Cortex of kidney (tissue), 1 donor: ENCODE results near the gene MGAT5B.
"Not testable (repeated sequence)": the region's sequence is repeated elsewhere in the genome, so short reads cannot be mapped to it uniquely, and the experiment has no call there.

ENCODE experiments used
- DNase-seq: peaks from one replicate; lab custom pipeline; 2025; lab: John Stamatoyannopoulos, UW

The MGAT5B gene

DNA sequence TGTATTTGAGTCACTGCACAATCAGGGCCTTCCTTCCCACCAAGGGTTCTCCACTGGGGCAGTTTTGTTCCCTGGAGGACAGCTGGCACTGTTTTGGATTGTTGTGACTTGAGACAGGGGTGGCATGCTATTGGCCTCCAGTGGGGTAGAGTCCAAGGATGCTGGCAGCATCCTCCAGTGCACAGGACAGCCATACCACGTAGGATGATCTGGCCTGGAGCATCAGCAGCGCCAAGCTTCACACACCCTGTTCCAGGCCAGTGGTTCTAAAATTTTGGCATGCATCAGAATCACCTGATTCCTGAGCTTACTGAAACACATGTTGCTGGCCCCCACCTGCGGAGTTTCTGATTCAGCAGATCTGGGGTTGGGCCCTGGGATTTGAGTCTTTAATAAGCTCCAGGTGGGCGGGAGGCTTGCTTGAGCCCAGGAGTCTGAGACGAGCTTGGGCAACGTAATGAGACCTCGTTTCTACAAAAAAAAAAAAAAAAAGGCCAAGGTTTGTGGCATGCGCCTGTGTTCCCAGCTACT is 83.2 kb downstream of the MGAT5B start:
- no peak for DNase-seq

DNA sequence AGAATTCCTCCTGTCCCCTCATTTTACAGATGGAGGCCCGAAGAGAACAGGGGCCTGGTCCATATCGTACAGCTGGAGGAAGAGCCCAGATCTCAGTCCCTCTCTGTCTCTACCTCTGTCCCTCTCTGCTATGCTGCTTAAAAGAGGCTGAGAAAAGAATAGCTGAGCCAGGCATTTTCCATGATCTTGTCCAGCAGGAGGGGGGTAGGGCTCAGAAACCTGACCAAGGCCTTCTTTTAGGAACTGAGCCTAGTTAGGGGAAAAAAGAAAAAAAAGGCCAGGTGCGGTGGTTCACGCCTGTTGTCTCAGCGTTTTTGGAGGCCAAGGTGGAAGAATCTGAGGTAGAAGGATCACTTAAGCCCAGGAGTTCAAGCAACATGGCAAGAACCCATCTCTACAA is 84.2 kb downstream of the MGAT5B start:
- DNase-seq, result no peak

DNA sequence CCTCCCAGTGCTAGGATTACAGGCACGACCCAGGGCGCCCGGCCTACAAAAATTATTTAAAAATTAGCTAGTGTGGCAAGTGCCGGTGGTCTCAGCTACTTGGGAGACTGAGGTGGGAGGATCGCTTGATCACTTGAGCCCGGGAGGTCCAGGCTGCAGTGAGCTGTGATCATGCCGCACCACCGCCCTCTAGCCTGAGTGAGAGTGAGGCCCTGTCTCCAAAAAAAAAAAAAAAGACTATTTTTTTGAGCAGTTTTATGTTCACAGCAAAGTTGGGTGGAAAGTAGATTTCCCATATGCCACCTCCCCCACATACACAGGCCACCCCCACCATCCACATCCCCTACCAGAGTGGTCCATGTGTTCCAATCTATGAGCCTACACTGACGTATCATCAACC is 84.9 kb downstream of the MGAT5B start:
- DNase-seq, result no peak

DNA sequence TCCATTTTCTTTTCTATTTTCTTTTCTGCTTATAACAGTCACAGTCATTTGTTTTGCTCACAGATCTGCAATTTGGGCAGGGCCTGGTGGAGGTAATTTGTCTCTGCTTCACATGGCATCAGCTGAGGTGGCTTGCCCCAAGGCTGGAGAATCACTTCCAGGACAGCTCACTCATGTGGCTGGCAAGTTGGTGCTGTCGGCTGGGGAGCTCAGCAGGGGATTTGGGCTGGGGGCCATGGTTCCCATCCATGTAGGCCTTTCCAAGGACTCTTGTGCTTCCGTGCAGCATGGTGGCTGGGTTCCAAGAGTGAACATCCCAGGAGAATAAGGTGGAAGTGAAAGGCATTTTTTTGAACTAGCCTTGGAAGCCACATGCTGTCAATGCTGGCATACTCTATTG is 85.7 kb downstream of the MGAT5B start:
- DNase-seq, result no peak

DNA sequence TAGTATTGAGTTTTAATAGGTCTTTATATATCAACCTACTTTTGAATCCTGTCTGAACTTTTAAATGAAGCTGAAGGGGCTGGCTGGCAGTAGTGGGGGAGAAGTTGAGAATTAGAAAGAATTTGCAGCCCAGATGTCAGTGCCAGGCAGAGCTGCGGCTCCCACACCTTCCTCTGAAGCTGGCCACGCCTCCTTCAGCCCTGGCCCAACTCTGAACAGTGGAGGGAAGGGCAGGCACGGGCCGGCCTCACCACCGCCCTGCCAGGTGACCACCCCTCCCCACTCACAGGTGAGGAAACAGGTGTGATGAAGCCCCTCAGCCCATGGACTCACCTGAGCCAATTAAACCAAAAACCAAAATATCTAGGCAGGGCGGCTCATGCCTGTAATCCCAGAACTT is 87.0 kb downstream of the MGAT5B start:
- DNase-seq, result no peak

DNA sequence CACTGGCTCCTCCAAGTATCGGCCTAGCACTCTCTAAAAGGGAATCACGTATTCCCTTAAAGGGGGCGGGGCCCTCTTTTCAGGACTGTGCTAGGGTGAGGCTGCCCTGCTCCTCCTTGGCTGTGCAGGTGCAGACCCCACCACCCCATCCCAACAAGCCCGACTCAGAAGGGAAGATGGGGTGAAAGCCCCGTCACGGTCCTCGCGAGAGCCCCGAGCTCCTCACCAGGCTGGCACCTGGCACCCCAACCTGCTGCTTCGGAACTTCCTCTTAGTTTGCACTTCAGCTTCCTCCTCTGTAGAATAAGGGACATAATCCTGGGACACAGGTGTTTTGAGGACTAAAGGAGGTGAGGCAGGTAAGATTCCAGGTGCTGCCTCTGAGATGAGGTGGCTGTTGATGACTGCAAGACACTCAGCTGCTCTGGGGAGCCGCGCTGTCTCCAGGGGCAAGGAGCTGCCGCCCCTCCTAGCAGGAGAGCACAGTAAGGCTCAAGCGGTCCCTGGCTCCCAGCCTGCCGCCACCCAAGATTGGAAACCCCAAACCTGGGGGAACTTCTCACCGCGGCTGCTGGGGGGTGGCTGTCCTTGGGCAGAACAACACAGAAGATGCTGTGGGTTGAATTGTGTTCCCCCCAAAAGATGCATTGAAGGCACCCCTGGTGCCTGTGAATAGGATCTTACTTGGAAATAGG is 88.8 kb downstream of the MGAT5B start:
- DNase-seq, result no peak

DNA sequence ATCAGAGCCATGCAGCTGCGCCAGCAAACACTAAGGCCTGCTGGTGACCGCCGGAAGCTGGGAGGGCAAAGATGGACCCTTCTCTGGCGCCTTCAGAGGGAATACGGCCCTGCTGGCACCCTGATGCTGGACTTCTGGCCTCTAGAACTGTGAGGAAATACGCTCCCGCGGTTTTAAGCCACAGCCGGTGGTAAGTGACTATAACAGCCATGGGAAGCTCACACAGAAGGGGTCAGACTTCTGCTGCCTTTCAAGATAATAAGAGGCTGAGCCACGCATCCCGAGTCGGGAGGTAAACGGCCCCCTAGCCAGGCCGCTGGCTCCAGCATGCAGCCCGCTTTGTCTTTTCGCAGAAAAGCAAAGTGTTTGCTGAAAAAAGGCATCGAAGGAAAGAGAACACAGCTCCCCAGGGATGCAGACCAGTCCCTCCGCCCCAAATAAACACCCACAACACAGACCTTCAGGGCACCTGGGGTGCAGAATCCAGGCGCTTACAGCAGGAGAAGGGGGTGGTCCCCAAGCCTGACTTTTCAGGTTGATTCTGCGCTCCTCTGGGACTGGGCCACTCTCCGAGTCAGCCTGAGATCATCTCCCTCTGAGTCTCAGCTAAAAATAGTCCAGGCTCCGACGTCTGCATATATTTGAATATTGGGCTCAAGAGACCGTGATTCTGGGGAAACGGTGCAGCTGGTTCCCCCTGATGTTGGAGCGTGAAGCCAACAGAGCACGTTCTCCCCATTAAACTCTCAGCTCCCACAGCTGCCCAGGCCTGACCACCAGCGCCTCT is 89.7 kb downstream of the MGAT5B start:
- DNase-seq, result no peak

DNA sequence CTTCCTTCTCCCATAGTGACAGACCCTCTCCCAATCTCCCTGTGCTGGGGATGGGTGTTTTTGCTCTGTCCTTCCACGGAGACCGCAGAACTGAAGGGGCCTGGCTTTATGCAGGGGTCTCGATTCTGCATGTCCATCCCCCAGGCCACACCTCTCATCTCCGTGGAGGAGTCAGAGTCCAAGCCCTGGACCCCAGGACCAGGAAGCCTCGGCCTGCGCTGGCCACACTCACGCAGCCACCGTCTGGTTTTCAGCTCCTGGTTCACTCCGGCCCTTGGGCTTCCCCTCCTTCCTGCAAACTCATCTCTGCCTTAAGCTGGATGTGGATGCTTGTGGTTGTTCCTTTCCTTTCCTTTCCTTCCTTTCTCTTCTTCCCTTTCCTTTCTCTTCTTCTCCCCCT is 90.8 kb downstream of the MGAT5B start:
- no peak for DNase-seq

DNA sequence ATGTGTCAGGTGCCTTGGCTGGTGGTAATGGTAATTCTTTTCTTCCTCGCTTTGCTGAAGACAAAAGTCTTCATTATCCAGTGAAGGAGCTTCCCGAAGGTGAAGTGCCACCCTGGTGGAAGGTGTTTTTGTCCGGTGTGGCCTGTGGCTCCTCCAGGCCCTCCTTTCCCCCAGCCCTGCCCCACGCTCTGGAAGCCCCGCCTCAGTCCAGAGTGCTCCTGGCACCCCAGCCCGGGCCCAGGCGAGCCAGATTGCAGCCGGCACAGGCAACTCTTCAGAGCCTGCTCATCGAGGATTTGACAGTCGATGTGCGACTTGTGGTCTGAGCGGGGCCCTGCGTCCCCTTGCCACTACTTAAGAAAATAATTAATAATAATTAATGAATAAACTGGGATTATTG is 93.7 kb downstream of the MGAT5B start:
- no peak for DNase-seq

DNA sequence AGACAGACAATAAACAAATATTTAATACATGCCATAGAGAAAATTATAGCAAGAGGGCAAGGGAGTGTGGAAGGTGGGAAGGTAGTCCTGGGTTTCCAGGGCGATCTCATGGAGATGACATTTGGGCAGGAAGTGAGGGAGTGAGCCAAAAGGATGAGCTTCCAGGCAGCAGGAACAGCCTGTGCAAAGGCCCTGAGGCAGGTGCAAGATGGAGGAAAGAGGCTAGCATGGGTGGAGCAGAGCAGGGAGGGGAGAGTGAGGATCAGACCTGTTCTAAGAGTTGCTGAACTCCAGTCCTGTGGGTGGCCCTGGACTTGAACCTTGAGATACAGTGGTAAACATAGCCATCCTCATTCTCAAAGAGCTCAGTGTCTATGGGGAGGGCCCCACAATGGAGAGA is 94.7 kb downstream of the MGAT5B start:
- no peak for DNase-seq

DNA sequence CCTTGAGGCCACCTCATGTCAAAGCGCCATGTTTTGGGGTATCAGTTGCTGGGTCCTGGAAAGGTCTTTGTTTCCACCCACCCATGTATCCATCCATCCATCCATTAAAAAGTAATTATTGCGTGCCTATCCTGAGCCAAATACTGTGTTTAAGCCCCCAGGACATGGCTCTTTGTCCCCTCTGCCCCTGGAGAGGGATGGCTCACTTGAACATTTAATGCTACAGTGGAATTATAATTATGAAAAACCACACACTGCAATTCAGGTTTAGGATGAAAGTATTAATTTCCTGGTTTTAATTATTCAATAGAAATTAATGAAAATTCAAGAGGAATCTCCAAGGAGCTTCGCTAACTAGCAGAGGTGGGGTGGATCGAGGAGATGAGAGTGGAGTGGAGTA is 97.8 kb downstream of the MGAT5B start:
- no peak for DNase-seq

DNA sequence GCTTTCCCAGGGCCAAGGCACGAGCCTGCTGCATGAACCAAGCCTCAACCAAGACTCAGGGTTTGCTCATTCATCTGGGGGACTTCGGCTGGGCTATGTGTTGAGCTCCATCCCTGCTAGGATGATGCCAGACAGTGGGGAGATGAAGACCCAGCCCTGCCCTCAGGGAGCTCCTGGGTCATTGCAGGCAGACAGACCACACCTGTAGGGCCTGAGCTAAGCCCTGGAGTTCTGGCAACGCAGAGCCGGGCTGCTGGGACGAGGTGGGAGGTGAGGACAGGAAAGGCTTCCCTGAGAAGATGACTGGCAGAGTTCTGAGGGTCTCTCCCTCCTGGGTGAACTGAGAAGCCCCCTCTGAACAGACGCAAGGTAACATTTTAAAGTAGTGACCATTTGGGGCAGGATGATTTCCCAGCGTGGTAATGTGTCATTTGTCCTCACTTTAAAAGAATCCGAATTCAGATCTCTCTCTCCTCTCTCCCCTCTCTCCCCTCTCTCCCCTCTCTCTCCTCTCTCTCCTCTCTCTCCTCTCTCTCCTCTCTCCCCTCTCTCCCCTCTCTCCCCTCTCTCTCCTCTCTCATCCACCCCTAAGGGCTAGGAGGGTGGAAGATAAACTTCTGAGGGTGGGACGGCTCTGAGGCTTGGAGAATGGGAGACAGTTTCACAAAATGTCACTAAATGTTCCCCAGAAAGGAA is 98.4 kb downstream of the MGAT5B start:
- DNase-seq, result no peak

DNA sequence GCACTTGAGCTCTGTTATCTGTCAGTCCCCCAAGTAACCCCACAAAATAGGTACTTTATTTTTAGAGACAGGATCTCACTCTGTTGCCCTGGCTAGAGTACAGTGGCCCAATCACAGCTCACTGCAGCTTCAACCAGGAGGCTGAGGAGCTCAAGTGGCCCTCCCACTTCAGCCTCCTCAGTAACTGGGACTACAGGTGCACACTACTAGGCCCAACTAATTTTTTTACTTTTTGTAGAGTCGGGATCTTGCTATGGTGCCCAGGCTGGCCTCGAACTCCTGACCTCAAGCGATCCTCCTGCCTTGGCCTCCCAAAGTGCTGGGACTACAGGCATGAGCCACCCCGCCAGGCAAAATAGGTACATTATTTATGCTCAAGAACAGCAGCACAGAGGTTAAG is 99.6 kb downstream of the MGAT5B start:
- no peak for DNase-seq

DNA sequence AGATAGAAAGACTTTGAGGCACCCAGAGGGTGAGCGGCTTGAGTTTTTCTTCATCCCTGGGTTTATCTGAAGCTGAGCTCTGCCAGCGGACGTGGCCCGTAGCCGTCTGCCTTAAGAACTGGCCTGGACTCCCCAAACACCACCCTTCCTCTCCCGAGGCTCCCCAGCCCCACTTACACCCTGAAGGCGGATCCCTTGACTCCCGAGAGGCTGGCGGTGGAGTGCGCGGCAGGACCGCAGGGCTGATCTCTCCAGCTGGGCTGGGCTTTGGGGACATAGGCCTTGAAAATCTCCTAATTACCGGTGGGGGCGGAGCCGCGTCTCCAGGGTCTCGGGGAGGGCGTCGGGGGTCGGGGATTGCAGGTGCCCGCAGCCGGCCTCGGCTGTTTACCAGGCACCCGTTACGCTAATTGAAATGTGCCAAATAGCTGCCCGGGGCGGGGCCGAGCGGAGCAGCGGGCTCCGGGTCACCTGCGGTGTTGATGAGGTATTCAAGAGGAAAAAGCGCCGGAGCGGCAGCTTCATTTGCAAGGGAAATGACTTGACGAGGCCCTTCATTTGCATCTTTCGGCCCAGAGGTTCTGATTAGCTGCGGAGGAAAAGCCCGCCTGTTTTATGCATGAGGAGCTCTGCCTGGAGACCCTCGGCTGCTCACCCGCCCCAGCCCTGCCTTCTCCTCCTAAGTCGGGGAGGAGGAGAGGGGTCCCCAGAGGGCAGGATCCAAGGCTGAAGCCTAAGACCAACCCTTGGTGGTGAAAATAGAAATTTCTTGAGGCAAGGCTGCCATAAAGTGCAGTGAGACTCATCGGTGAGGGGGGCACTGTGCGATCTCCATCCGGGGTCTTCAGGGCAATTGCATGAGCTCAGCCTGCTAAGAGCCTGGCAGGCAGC is 100.7 kb downstream of the MGAT5B start:
- DNase-seq, result no peak

DNA sequence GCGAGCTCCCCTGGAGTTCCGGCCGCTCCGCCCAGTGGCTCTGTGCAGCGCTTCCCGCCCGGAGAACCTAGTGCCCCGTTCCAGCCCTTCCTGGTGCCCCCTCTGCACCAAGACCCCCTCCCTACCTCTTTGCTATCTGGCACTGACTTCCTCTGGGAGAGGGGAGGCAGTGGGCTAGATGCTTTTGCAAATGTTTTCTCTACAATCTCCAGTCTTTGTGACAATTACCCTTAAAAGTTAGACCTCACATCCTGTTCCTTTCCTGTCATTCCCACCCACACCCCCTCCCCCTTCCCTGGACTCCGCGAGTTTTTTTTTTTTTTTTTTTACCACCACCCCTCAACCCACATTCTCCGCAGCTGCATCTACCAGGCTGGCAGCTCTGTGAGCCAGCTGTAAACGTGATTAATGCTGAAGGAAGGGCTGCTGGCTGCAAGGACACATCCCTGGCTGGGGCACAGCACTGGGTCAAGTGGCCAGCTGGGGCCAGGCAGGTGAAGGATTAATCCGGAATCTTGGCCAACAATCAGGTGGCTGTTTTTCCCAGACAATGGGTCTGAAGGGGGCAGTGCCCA is 101.5 kb downstream of the MGAT5B start:
- no peak for DNase-seq

DNA sequence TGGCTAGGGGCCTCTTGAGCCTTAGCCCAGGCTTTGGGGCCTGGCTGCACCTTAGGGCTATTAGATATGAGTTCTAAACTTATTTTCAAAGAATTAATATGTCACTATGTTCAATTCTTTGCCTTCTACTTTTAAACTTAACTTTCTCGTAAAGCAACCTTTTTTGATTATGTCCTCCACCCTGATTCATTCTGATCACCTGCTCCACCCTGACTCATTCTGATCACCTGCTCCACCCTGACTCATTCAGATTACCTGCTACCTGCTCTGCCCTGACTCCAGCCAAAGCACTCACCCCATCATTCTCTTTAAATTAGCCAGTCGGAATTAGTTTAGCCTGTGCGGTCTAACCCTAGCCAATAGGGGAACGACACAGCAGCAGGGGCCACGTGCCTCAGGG is 102.0 kb downstream of the MGAT5B start:
- not testable (repeated sequence) for DNase-seq

DNA sequence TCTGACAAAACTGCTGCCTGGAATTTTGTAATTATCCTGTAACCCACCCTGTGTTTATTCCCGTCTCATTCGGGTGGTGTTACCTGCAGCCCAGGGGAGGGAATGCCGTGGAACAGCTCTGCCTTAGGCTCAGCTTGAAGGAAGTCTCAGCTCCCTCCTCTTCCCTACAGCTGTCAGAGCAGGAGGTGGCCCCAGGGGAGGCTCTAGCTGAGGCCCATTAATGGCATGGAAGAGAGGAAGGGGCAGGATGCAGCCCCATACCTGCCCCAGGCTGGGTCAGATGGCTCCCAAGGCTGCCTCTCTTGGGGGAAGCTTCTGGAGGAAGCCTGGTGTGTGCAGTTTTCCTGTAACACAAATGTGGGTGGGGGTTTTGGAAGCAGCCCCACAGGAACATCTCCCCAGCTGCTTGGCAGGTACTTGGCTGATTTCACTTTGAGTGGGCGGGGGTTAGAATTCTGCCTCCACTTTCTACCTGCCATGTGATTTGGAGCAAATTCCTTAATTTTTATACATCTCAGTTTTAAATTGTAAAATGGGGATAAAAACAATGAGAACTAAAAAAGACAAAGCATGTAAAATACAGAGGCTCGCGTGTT is 103.9 kb downstream of the MGAT5B start:
- no peak for DNase-seq

DNA sequence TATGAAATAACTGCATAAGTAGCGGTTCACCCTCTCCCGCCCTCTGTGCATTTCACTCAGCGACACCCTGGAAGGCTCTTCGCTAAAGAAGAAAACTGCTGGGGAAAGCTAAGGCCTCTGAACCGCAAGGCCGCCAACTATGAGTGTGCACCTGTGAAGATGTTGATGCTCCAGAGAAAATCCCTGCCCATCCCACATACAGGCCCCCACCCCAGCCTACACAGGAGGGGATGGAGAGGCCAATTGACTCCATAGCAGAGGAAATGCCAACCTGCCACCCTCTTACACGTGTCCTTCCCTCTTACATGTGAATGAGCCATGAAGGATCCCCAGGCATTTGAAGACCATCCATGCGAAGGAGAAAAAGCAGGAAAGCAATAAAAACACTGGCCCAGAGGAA is 104.8 kb downstream of the MGAT5B start:
- DNase-seq, result no peak

DNA sequence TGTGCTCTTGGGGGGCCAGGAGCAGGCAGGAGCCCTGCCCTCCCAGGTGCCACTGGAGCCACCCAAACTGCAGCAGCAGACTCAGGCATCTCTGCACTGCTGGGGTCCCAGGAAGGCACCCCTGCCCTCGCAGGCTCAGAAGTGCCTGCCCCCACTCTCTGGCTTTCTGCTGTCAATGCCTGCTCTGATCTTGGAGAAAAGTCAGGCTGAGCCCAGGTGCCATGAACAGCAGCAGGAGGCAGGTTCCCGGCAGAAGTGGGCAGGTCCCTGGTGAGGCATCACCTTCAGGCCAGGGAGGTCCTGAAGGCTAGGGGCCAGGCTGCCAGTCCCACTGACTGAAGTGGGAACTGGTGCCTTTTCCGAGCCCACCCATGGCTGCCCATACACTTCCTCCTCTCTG is 106.5 kb downstream of the MGAT5B start:
- no peak for DNase-seq

DNA sequence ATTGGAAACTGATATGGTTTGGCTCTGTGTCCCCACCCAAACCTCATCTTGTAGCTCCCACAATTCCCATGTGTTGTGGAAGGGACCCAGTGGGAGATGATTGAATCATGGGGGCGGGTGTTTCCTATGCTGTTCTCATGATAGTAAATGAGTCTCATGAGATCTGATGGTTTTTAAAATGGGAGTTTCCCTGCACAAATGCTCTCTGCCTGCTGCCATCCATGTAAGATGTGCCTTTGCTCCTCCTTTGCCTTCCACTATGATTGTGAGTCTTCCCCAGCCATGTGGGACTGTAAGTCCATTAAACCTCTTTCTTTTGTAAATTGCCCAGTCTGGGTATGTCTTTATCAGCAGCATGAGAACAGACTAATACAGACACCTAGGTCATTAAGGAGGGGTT is 109.8 kb downstream of the MGAT5B start:
- not testable (repeated sequence) for DNase-seq
